SW480 (cell line): ENCODE measurements around the gene ZBTB26.
A peak's percentile ranks its signal among the peaks of the same experiment; 100 is the strongest.
"Not testable (repeated sequence)": the region's sequence is repeated elsewhere in the genome, so short reads cannot be mapped to it uniquely, and the experiment has no call there.

Experiments used
- DNase-seq: peaks from one replicate; pipeline ENCODE4 v3.0.0-alpha.2; 2016; ENCODE audit warnings: low spot score

The ZBTB26 gene

GRCh38 chr9:122923947-122924346 is 7.4 kb downstream of the ZBTB26 start:
- DNase-seq: no peak

GRCh38 chr9:122922713-122923112 is 8.6 kb downstream of the ZBTB26 start:
- no peak for DNase-seq

- DNase-seq: no peak
Measured at GRCh38 chr9:122918310-122918709, 13.0 kb downstream of the ZBTB26 start.

- peak; percentile 90 for DNase-seq
Measured at GRCh38 chr9:122912964-122913673, 18.2 kb downstream of the ZBTB26 start, which contains the start of gene ZBTB6. TSS of gene ZBTB6 (minus strand) at chr9:122913323. CDS start at chr9:122912072, 1,251 bp downstream.

- no peak for DNase-seq
Measured at GRCh38 chr9:122912671-122912963, 18.7 kb downstream of the ZBTB26 start.

- DNase-seq: not testable (repeated sequence)
Measured at GRCh38 chr9:122906122-122906521, 25.2 kb downstream of the ZBTB26 start.

GRCh38 chr9:122904823-122905710 is 26.2 kb downstream of the ZBTB26 start, which contains the start of gene RC3H2:
TSS of gene RC3H2 (minus strand) at chr9:122905359. CDS start at chr9:122897509, 7,850 bp downstream.
- DNase-seq: peak; percentile 99

- DNase-seq: peak; percentile 55
Measured at GRCh38 chr9:122904466-122904822, 26.9 kb downstream of the ZBTB26 start.

GRCh38 chr9:122900791-122901190 is 30.5 kb downstream of the ZBTB26 start:
- no peak for DNase-seq

GRCh38 chr9:122897969-122898368 is 33.3 kb downstream of the ZBTB26 start:
- DNase-seq: peak; percentile 39

GRCh38 chr9:122888480-122888879 is 42.8 kb downstream of the ZBTB26 start:
- no peak for DNase-seq

- DNase-seq: no peak
Measured at GRCh38 chr9:122883125-122883524, 48.2 kb downstream of the ZBTB26 start.

- no peak for DNase-seq
Measured at GRCh38 chr9:122879443-122879842, 51.9 kb downstream of the ZBTB26 start.

GRCh38 chr9:122875523-122875922 is 55.8 kb downstream of the ZBTB26 start:
- no peak for DNase-seq

- DNase-seq: not testable (repeated sequence)
Measured at GRCh38 chr9:122867276-122867675, 64.0 kb downstream of the ZBTB26 start.

GRCh38 chr9:122866079-122866478 is 65.2 kb downstream of the ZBTB26 start:
- no peak for DNase-seq
